Raji (cell line): Measurements from ENCODE around the gene NDUFS1.

Experiments
- POLR2A ChIP-seq: IDR thresholded peaks from 2 replicates; pipeline ENCODE4 v1.6.1; 2011; ENCODE audit warnings: low read depth, low read length, control low read depth; ENCODE audit not compliant: insufficient read depth

NDUFS1 gene

DNA sequence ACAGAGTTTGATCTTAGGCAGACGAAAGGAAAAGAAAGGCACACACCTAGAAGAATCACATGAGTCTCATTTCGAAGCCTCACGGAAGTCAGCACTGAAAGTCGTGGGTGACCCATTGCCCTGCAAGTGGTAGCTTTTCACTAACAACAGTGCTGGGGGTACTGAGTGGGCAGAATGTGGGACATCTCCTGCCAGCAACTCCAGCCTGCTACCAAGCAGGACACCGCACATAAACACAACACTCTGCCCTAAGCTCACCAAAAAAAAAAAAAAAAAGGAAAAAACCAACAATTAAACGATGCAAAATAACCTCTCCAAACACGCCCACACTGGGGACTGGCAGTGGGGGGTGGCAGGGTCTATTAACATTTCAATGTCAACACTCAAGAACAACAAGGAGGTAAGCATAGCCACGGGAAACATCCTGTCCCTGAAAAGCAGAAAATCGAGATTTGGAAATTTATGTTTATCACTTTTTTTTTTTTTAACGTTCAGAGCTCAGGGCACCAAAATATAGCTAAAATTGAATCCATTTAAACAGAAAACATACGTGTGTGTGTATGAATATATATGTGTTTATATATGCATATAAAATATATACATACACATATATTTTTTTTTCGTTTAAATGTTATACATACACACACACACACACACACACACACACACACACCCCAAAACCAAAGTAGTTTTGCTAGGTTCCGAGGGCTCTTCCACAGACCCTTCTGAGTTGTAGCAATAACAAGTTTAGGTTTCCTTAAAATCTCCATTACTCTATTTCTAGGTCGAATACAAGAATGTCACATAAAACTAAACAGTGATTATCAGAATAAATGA is 75.4 kb downstream of the NDUFS1 start:
- TF ChIP-seq POLR2A = no peak

DNA sequence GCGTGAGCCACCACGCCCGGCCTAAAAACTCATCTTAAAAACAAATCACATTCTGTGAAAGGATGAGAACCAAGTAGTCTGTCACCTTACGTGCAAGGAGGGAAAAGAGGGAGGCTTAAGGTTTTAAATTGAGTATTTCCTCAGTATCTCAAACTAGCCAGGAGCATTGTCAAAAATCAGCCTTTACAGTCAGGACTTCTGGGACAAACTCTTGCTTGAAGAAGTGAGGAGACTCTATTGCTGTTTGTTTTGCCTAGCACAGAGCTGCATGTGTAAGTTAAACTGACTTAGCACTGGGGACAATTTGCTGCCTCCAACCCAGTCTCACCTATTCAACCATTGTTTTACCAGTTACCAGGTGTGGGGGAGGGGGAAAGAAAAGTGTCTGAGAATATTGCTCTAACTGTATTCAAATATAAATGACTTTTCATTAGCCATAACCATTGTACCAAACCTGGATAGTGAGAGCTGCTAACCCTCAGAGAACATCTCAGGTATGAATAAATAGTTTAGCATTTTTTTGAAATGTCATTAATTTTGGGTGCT is 76.9 kb downstream of the NDUFS1 start:
- no peak for TF ChIP-seq POLR2A

DNA sequence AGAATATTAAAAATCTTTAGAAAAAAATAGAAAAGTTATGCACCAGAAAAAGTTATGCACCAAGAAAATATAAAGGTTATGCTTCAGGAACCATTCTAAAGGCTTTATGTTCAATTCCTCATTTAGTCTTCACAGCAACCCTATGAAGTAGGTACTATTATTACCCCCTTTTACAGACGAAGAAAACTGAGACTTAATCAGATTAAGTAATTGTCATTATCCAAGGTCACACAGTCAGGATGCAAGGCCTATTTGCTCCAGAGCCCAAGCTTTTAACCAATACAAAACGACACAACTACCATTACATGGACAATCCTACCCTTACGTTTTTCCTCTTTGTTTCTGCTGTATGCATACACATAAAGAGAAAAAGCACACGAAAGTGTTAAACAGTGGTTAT is 78.3 kb downstream of the NDUFS1 start:
- TF ChIP-seq POLR2A = no peak

DNA sequence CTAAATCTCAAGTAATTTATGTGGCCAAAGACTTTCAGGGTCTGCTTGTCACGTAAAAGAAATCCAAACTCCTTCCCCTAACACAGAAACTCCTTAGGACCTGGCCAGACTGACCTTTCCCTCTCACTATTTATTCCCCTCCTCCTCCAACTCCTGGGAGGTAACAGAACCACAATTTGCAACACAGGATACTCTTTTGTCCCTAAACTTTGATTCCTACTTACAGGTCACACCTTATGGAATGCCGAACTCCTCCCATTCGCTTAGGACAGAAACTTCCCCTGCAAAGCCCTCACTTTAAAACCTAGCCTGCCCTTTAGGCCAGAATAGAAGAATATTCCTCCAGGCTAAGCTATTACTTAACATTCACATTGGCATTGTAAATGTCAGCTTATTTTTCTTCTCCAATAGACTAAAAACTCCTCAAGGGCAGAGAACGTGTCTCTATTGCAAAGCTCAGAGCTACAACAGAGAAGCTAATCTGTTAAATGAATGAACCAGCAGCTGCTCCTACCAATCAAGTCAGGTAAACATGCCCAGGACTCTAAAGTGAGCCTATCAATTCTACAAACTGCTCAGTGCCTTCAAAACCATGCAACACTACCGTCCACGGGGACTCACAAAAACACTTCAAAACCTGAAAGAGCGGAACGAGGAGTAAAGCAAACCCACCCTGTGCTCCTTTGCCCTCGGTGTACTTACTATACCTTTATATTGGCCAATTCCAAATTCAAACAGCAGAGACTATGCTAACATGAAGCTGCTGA is 79.4 kb downstream of the NDUFS1 start:
- TF ChIP-seq POLR2A = no peak

DNA sequence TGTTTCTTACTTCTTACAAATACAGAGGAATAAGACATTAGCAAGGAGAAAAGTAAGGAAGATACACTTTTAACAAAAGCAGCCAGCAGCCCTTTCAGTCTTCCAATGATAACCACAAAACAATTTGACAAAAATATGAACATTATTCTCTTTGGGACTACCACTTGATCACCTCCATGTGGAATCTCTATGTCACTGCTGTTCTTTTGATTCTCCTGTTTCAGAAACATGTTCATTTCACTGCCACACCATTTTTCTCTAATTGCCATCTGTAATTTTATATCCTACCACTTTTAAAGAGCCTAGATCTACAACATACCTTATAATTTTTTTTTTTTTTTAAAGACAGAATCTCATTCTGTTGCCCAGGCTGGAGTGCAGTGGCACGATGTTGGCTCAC is 84.1 kb downstream of the NDUFS1 start:
- no peak for TF ChIP-seq POLR2A

DNA sequence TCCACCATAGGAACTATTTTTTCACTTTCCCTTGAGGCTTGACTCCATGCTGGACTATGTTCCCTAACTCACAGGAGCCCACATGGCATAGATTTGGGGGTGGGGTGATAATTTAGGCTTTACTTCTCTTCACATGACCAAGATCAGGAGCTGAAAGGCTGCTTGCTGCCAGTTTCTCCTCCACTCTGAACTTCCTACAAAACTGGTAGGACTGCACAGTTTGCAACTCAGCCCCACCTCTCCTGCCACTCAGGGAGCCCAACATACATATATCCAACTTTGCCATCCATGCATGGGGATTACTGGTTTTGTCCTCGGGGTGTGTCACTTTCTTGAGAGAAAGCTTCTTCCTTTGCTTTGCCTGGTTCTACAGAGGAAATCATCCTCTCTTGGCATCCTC is 87.4 kb downstream of the NDUFS1 start:
- TF ChIP-seq POLR2A = no peak

DNA sequence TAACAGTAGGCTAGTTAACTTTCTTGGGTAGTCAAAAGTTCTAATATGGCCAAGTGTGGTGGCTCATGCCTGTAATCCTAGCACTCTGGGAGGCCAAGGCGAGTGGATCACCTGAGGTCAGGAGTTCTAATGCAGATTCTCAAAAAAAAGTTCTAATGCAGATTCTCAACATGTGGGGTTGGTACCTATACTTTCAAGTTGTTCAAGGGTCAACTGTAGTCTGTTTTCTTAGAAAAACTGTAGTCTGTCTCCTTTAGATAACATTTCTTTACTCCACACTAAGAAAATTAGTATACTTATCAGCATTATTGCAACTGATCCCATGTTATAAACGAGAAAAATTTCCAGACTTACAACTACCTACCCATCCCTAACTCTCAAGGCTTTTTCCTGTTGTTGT is 89.8 kb downstream of the NDUFS1 start:
- no peak for TF ChIP-seq POLR2A

DNA sequence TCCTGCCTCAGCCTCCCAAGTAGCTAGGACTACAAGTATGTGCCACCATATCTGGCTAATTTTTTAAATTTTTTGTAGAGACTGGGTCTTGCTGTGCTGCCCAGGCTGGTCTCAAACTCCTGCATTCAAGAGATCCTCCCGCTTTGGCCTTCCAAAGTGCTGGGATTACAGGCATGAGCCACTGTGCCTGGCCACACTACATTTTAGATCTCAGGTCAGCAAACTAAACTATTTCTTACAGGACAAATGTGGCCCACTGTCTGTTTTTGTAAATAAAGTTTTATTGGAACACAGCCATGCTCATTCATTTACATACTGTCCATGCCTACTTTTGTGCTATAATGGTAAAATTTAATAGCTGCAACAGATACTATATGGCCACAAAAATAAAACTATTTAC is 91.0 kb downstream of the NDUFS1 start:
- no peak for TF ChIP-seq POLR2A
